Stimulated activated CD4-positive, alpha-beta T cell treated with anti-CD3 and anti-CD28 coated beads, Interleukin-4, amount 100 ng/mL, for 1 hour (primary cell): ENCODE results near the gene SLC38A5.
"Not testable (repeated sequence)": the region's sequence is repeated elsewhere in the genome, so short reads cannot be mapped to it uniquely, and the experiment has no call there.

Experiments
- DNase-seq: peaks from one replicate; pipeline ENCODE4 v3.0.0-alpha.2; 2020

Gene SLC38A5

DNA sequence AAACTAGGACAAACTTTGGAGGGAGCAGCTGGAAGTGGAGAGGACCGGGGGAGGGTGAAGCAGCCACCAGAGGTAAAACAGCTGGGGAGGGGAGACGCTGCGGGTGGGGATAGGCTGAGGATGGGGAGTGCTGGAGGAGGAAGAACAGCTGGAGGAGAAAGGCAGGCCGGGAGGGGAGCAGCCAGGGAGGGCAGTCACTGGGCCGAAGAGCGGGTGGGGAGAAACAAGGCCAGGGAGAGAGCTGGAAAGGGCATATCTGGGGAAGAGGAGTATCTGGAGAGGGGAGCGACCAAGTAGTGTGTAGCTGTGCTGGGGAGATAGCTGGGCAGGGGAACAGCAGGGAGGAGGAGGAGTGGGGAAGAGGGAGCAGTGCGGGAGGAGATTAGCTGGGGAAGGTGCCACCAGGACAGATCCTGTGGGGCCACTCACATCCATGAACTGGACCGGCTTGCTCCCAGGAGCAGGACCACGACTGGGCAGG lies 2.7 kb downstream of the SLC38A5 start:
- DNase-seq: no peak

DNA sequence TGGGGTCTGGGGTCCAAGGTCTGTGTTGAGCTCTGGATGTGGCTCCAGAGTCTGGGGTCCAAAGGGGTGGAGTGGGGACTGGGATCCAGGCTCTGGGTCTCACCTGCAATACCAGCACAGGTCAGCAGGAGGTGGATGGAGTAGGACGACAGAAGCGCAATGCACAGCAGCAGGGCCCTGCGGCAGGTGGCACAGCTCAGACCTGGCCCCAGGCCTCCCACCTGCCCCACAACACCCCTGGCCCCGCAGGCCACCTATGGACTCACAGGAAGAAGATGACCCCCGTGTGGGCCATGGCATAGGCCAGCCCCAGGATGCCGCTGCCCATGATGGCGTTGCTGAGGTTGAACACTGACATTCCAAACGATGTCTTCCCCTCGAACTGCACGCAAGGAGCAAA lies 3.4 kb downstream of the SLC38A5 start:
- DNase-seq: peak; percentile 37

DNA sequence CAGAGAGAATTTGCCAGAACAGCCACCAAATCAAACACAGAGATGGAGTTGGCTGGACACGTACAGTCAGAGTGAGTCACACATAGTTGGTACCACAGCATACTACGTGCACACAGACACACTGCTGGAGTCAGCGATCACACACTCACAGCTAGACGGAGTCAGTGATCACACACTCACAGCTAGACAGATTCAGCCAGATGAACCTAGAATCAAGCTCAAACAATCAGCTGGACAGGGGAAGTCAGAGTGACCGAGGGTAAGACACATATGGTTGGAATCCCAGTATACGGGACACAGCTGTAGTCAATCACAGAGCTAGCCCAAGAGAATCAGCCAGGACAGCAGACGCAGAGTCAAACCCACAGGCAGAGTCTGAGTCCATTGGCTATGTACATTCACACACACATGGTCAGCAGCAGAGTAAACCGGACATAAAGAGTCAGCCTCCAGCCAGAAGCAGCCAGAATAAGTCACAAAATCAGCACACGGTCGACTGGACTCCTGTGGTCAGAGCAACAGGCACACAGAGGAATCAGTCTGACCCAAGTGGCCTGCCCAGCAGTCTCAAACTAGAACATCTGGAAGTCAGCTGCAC lies 4.6 kb downstream of the SLC38A5 start:
- no peak for DNase-seq

DNA sequence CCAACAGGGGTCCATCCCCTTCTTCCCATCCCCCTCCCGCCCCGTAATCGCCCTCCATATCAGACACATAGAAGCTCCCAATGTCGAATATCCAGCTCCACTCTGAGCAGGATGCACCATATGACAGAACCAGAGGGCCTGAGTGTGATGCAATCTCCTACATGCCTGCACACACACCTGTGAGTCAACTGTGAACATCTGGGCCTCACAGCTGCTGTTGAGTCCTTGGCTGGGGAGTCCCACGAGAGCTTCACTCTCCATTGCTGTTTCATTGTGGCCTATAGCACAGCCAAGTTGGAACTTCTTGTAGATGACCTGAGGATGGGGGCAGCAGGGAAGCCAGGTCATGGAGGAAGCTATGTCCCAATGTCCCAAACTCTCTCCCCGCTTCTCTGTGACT lies 8.2 kb downstream of the SLC38A5 start:
- DNase-seq: no peak

DNA sequence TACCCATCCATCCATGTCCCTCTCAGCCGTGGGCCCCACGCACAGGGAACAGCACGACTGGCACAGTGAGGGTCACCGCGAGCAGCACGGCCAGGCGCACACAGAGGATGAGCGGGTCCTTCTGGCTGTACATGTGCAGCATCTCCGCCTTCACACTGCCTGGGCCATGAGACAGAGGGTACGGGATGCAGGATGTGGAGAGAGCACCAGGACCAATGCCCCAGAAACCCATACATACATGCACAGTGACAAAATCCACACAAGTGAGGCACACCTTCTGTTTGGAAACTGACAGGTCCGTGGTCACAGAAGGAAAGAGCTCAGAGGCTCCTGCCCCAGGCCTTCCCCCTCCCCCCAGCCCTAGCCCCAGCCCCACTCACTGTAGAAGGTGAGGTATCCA lies 9.5 kb downstream of the SLC38A5 start:
- DNase-seq: no peak

DNA sequence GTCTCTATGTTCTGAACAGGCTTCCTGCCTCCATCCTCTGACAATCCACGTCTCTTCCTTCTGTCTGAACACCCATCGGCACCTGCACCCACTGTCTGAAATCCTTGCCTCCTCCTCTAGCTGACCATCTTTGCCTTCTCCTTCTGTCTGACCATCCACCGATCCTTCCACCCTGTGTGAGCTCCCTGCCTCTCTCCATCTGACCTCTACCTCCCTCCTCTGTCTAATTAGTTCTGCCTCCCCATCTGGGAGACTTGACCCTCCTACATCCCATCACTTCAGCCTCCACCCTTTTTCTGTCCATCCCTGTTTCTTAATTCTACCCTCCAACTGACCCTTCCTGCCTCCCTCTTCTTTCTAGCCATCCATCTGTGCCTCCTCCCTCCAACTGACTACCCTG lies 10.0 kb downstream of the SLC38A5 start:
- no peak for DNase-seq

DNA sequence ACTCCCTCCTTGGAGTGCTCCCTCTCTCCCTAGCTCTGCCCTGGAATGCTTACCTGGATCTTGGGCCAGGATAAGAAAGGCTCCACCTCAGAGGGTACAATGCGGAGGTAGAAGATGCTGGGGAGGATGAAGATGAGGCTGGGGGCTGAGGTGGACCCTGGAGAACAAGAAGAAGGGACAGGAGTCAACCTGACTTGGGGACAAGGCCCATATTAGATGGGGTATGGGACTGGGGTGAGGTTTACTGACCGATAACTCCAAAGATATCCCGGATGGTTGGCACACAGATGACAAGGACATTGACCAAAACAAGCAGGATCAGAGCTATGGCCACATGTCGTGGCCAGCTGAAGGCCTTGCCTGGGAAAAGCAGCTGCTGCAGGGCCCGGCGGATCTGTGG lies 10.6 kb downstream of the SLC38A5 start:
- no peak for DNase-seq

DNA sequence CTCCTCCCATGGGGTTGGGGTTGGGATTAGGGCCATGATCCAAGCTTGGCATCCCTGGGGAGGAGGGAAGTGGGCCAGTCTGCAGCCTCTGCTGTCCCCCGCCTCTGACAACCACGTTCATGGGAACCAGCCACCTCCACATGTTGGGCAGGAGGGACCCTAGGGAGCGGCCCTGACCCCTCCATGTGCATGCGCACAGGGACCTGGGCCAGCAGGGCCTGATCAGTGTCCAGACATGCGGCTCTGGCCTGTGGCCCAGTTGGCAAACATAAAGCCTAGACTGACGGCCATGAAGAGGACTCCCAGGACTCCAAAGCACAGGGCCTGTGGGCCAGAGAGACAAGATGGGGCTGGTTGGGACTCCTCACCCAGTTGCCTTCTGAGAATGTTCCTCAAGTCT lies 11.3 kb downstream of the SLC38A5 start:
- no peak for DNase-seq

DNA sequence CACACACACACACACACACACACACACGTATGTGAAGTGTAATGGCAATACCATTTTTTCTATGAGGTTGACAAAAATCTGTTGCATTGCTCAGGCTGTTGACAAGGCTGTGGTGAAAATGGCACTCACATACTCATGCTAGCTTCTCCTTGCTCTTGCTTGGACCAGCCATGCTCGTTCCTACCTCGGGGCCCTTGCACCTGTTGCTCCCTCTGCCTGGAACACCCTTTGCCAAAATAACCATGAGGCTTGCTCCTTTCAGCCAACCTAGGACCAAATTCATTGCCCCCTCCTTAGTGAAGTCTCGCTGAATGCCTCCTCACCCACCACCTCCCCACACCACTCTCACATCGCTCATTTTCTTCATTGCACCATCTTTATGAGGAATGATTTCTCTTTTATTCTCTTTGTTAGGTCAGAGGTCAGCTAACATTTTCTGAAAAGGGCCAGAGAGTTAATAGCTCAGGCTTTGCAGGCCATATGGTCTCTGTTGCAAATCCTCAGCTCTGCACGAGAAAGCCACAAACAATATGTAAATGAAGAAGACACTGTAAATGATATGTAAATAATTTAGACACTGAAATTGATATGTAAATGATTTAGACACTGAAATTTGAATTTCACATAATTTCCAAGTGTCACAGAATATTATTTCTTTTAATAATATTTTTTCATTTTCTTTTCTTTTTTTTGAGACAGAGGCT lies 13.3 kb downstream of the SLC38A5 start:
- DNase-seq: no peak

DNA sequence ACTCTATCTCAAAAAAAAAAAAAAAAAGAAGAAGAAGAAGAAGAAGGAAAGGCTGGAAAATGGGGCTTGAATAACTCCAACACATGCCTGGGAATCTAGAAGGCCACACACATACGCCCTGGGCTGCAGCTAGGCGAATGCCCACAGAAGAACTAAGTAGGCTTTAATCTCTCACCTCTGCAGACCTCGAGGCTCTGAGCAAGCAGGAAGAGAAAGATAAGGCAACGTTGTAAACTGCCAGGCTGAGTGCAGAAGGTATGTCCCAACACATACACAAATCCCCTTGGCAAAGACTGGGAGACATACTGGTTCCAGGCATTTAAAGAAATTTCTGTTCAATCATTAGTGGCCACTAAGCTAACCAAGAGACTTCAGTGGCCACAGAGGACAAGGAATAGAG lies 18.4 kb downstream of the SLC38A5 start:
- DNase-seq: no peak

DNA sequence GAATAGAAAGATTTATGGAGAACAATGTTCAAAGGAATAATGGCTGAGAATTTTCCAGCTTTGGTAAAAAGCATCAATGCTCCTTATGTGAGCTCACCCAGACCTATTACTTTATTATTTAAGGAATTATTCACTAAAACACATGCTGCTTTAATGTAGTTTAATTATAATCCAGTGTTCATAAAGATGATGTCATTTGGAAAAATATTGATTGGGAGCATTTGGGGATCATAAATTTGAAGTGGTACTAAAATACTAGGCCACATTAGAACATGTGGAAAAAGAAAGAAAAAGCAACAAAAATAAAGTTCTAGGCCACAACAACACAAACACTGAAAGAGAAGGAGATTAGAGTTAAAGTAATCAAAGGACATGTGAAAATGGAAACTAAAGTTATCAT lies 20.0 kb downstream of the SLC38A5 start:
- DNase-seq: no peak

DNA sequence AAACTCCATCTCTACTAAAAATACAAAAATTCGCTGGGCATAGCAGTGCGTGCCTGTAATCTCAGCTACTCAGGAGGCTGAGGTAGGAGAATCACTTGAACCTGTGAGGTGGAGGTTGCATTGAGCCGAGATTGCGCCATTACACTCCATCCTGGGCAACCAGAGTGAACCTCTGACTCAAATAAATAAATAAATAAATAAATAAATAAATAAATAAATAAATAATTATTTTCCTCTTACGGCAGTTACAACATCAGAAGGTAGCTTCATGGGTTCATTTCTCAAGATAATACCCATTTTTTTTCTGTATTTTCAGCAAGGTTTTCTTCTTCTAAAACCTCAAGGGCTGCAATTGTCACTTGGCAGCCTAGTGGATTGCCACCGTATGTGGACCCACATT lies 22.9 kb downstream of the SLC38A5 start:
- DNase-seq: not testable (repeated sequence)

DNA sequence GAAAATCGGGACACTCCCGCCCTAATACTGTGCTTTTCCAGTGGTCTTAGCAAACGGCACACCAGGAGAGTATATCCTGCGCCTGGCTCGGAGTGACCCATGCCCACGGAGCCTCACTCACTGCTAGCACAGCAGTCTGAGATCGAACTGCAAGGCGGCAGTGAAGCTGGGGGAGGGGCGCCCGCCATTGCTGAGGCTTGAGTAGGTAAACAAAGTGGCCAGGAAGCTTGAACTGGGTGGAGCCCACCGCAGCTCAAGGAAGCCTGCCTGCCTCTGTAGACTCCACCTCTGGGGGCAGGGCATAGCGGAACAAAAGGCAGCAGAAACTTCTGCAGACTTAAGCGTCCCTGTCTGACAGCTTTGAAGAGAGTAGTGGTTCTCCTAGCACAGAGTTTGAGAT lies 36.3 kb downstream of the SLC38A5 start:
- not testable (repeated sequence) for DNase-seq

DNA sequence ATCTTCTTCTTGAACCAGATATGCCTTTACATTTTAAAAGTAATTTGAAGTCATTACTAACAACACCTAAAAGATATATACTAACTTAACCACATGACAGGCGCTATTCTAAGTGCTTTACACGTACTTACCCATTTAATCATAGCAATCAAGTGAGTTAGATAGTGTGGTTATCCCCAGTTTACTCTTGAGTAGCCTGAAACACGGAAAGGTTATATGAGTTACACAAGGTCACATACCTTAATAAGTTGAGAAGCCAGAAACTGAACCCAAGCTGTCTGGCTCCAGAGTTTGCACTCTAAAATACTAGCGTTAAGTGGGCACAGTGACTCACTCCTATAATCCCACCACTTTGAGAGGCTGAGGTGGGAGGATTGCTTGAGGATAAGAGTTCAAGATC lies 39.9 kb downstream of the SLC38A5 start:
- DNase-seq: not testable (repeated sequence)

DNA sequence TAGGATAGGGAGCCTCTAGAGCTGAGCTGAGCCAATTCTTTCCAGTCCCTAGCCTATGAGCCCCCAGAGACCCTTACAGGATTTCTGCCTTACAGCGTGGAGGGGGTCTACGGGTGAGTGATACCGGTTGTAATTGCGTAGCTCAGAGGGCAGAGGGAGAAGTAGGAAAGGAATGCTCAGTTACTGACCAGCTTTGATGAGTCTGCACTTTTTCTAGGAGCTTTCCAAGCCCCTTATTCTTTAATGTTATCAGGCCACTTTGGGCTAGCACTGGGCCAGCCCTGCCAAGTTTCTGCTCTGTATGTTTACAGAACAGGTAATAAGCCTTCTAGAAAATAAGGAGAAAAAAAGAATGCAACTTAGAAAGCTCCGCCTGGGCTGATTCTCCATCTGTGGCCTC lies 40.5 kb downstream of the SLC38A5 start:
- DNase-seq: not testable (repeated sequence)

DNA sequence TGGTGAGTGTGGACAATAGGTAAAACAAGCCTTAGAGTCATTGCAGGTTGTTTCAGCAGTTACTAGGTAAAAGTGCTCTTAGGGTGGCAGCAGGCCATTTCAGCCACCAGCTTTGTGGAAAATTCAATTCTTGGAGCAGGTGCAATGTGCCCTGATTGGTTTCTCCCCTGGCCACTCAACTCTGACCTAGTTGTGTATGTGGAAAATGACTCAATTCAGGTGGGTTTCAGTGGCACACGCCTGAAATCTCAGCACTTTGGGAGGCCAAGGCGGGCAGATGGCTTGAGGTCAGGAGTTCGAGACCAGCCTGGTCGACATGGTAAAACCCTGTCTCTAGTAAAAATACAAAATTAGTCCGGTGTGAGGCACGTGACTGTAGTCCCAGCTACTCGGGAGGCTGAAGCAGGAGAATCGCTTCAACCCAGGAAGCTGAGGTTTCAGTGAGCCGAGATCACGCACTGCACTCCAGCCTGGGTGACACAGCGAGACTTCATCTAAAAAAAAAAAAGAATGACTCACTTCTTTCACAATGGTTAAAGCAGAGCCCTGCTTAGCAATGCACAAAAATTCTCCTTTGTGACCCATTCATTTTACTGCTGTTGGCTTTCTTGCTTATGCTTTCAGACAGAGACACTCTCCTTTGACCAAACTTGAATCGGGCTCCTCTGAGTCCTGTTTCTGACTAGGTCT lies 42.9 kb downstream of the SLC38A5 start:
- not testable (repeated sequence) for DNase-seq

DNA sequence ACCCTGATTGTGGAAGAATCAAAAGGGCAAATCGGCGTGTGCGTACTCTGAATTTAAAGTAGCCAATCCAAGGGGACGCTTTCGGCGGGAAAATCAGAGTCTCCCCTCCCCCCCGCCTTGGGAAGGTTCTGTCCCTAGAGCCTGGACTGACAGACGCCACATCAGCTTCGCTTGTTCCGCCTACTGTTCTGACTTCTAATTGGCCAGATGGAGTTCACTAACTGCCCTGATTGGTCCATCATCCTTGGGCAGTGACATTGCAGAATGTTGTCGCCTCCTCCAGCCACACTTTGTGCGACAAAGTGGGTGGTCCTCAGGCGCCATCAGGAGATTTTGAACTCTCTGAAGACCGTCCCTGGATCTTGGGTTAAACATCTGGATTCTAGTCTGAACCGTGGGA lies 58.2 kb downstream of the SLC38A5 start, which contains the start of gene SSX4B:
Gene SSX4B, minus strand, starts transcription at position 101 of the 400 bp plus-strand sequence. CDS start 588 bp downstream, outside the sequence.
- DNase-seq: not testable (repeated sequence)
